GM10248 (cell line): ENCODE data around the gene GPATCH8.

Experiments
- CTCF ChIA-PET: fragments of 300-600 bp; sonication (Branson Sonifier 250); formaldehyde crosslinking; extraction: SDS; loops from one replicate; lab custom pipeline; 2021; ENCODE audit warnings: antibody characterized with exemption; lab: Yijun Ruan, JAX
- POLR2A ChIA-PET: fragments of 350-650 bp; sonication (Branson Sonifier 250); formaldehyde crosslinking; extraction: SDS; loops from one replicate; lab custom pipeline; 2020; ENCODE audit warnings: antibody characterized with exemption; lab: Yijun Ruan, JAX
- DNase-seq: peaks from one replicate; pipeline ENCODE4 v3.0.0; 2012; ENCODE audit errors: extremely low spot score
- CTCF ChIP-seq: IDR thresholded peaks from 2 replicates; pipeline ENCODE4 v1.5.1; 2012; ENCODE audit warnings: mild to moderate bottlenecking, low read depth; ENCODE audit errors: extremely low read depth, missing control alignments, control extremely low read depth

Gene GPATCH8

GRCh38 chr17:44465897-44466296 lies 37.3 kb downstream of the GPATCH8 start:
- ChIA-PET CTCF (interaction anchor here (1.1 kb wide), 1 partner anchor 41 kb away, joined by 3 read pairs; no protein-coding TSS in a partner anchor), POLR2A (no interaction called here)
- no peak for DNase-seq
- TF ChIP-seq CTCF, result no peak

DNA sequence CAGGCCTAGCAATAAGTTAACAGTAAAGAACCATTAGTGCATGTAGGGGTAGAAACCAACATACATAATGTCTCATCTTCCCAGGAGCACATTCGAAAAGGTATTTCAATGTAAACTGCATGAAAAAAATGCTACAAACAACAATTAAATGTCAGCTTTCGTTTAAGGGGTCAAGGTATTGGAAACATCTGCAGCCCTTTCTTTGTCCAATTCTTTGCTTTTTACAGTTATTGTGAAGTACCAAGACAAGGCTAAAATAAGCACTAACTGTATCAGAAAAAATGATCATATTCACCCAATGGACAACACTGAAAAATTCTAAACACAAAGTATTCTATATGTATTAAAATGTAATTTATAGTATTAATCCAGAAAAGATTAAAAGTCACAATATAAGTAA lies 37.9 kb downstream of the GPATCH8 start:
- ChIA-PET POLR2A (no interaction called here), CTCF (interaction anchor here (1.1 kb wide), 1 partner anchor 40 kb away, joined by 3 read pairs; no protein-coding TSS in a partner anchor)
- no peak for DNase-seq
- no peak for TF ChIP-seq CTCF

- ChIA-PET CTCF (interaction anchor here (1.3 to 1.5 kb wide), 2 partner anchors 10 to 18 kb away, joined by 3 to 4 read pairs; no protein-coding TSS in a partner anchor), POLR2A (no interaction called here)
- DNase-seq, result no peak
- TF ChIP-seq CTCF, result no peak
Measured at GRCh38 chr17:44464037-44464436, 39.2 kb downstream of the GPATCH8 start.

- no peak for TF ChIP-seq CTCF
- no peak for DNase-seq
- ChIA-PET POLR2A (no interaction called here), CTCF (no interaction called here)
Measured at GRCh38 chr17:44451832-44452231, 51.4 kb downstream of the GPATCH8 start.

DNA sequence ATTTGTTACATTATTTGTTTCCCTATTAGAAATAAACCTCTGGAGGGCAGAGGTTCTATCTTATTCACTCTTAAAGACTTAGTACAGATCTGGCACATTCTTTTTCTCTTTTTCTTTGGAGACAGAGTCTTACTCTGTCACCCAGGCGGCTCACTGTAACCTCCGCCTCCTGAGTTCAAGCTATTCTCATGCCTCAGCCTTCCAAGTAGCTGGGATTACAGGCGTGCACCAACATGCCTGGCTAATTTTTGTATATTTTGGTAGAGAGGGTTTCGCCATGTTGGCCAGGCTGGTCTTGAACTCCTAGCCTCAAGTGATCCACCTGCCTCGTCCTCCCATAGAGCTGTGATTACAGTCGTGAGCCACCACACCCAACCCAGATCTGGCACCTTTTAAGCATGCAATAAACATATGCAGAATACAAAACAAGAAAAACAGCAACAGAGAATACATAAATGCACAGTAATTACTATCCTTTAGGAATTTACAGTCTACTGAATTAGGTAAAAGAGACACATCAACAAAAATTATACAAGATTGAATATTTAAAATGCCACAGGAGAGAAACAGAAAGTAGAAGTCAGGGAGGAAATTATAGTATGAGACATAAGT lies 52.1 kb downstream of the GPATCH8 start:
- CTCF ChIA-PET, result no interaction called here
- no peak for DNase-seq
- POLR2A ChIA-PET, result no interaction called here
- TF ChIP-seq CTCF, result no peak

DNA sequence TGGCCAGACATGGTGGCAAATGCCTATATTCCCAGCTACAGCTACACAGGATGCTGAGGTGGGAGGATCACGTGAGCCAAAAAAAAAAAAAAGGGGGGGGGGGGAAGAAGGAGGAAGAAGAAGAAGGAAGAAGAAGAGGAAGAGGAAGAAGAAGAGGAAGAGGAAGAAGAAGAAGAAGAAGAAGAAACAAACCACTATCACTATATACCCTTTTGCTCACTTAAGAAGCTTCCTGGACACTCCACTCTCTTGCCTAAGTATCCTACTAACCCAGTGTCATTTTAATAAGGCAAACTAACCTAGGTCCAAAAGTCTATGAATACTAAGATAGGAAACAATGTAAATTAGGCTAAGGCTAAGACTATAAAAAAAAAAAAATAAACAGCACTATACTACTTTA lies 54.8 kb downstream of the GPATCH8 start:
- ChIA-PET POLR2A (no interaction called here), CTCF (interaction anchor here (1.3 kb wide), 1 partner anchor 75 kb away, joined by 3 read pairs; no protein-coding TSS in a partner anchor)
- no peak for DNase-seq
- no peak for TF ChIP-seq CTCF
